Activated T-helper 2 cell treated with anti-CD3 and anti-CD28 coated beads, Interferon-gamma antibody, Interleukin-2, Interleukin-4, amounts not matched to agents 10 μg/mL and 5 μg/mL and 100 μg/mL, durations not matched to agents 14 hours and 24 hours and 36 hours (primary cell): ENCODE results near the gene ZNF629. TPM values are rescaled to one million over a fixed set of nuclear protein-coding genes. Genes with fewer than 3 reads are reported as not detected.

Source experiments
- DNase-seq: peaks from one replicate; pipeline ENCODE4 v3.0.0; 2021; ENCODE audit warnings: low spot score
- H3K27ac Mint-ChIP-seq: one replicate; pipeline ENCODE4 v1.8.0; 2021; ENCODE audit warnings: mixed read lengths
- H3K27me3 Mint-ChIP-seq: one replicate; pipeline ENCODE4 v1.8.0; 2021; ENCODE audit warnings: low read depth, mixed read lengths
- H3K36me3 Mint-ChIP-seq: one replicate; pipeline ENCODE4 v1.8.0; 2021; ENCODE audit warnings: low read depth, mixed read lengths
- H3K4me1 Mint-ChIP-seq: one replicate; pipeline ENCODE4 v1.8.0; 2021; ENCODE audit warnings: low read depth, mixed read lengths
- H3K4me3 Mint-ChIP-seq: one replicate; pipeline ENCODE4 v1.8.0; 2021; ENCODE audit warnings: low read depth, mild to moderate bottlenecking, moderate library complexity, mixed read lengths
- H3K9me3 Mint-ChIP-seq: one replicate; pipeline ENCODE4 v1.8.0; 2021; ENCODE audit warnings: mixed read lengths
- intact Hi-C: fragments of 100-400 bp; cut with micrococcal nuclease; formaldehyde crosslinking; loops from one replicate; pipeline ENCODE4 v1.15.1; 2023
- total RNA-seq: library from RNA; stranded (reverse); gene quantifications from 2 replicates; pipeline ENCODE4 v1.2.3, GENCODE V29; 2022

The ZNF629 gene
- total RNA-seq, 1 donor from 2014 or later, result 0.82 TPM

- no peaks in the 10 kb centered on the region for H3K9me3 Mint-ChIP-seq
- no peak overlapping the region for H3K27ac Mint-ChIP-seq
- H3K27me3 Mint-ChIP-seq, result no peaks in the 10 kb centered on the region
- DNase-seq, result no peak
- peaks cover 5% of the 10 kb centered on the region for H3K4me1 Mint-ChIP-seq
- H3K36me3 Mint-ChIP-seq, result peaks cover 85% of the 10 kb centered on the region
- no peak overlapping the region for H3K4me3 Mint-ChIP-seq
- intact Hi-C loops, result no loop called here
These were observed 57.9 kb downstream of the ZNF629 start for GRCh38 chr16:30728899-30729672.

Other genes with a start within 250 kb of the ZNF629 start
- 14.5 and 14.6 TPM in 2 replicates for gene ZNF764, start 228.8 kb downstream of the ZNF629 start, total RNA-seq
- 8.7 and 9.2 TPM in 2 replicates for gene ZNF688, start 215.5 kb downstream of the ZNF629 start, total RNA-seq
- 18.9 and 22.2 TPM in 2 replicates for gene ZNF785, start 201.5 kb downstream of the ZNF629 start, total RNA-seq
- gene ZNF689, start 176.8 kb downstream of the ZNF629 start, total RNA-seq, result 11.4 and 12.4 TPM in 2 replicates
- gene PRR14, start 136.2 kb downstream of the ZNF629 start, total RNA-seq, result 84.0 and 90.5 TPM in 2 replicates
- gene FBRS, start 128.8 kb downstream of the ZNF629 start, total RNA-seq, result 107 TPM in 2 replicates
- gene SRCAP, start 88.0 kb downstream of the ZNF629 start, total RNA-seq, result 83.6 TPM in 2 replicates
- gene PHKG2, start 38.8 kb downstream of the ZNF629 start, total RNA-seq, result 38.1 and 41.6 TPM in 2 replicates
- 2.3 and 2.8 TPM in 2 replicates for gene CFAP119, start 25.1 kb downstream of the ZNF629 start, total RNA-seq
- 83.8 and 91.6 TPM in 2 replicates for gene RNF40, start 24.9 kb downstream of the ZNF629 start, total RNA-seq
- 26.8 and 27.1 TPM in 2 replicates for gene BCL7C, start 106.9 kb upstream of the ZNF629 start, total RNA-seq
- 0.21 and 0.30 TPM in 2 replicates for gene CTF1, start 109.4 kb upstream of the ZNF629 start, total RNA-seq
- gene FBXL19, start 136.4 kb upstream of the ZNF629 start, total RNA-seq, result 34.4 and 34.6 TPM in 2 replicates
- 14.2 and 17.4 TPM in 2 replicates for gene ORAI3, start 161.9 kb upstream of the ZNF629 start, total RNA-seq
- gene SETD1A, start 170.5 kb upstream of the ZNF629 start, total RNA-seq, result 28.9 TPM in 2 replicates
- gene HSD3B7, start 198.0 kb upstream of the ZNF629 start, total RNA-seq, result 2.9 and 3.3 TPM in 2 replicates
- 0.57 and 0.97 TPM in 2 replicates for gene STX1B, start 223.4 kb upstream of the ZNF629 start, total RNA-seq
- gene STX4, start 246.4 kb upstream of the ZNF629 start, total RNA-seq, result 48.2 and 51.8 TPM in 2 replicates